ENCODE data around the gene VIPAS39.

GRCh38 chr14:77488558-77488957, 31.2 kb upstream of the VIPAS39 start:
- TF ChIP-seq CTCF (IDR thresholded peaks at IDR 0.05; ENCODE audit: low read depth, low read length, missing input control) (no peak), NR2F2 (IDR thresholded peaks at IDR 0.05) (no peak), SP1 (IDR thresholded peaks at IDR 0.05) (no peak), GABPA (IDR thresholded peaks at IDR 0.05 in 1 of 2, conservative IDR thresholded peaks at IDR 0.05 in 1 of 2) (no peak), RAD21 (IDR thresholded peaks at IDR 0.05) (no peak), EGR1 (IDR thresholded peaks at IDR 0.05; ENCODE audit: low read depth in 2 of 2) (no peak), JUND (IDR thresholded peaks at IDR 0.05) (no peak), MAX (IDR thresholded peaks at IDR 0.05) (no peak)
